ENCODE results near the gene PKDCC.
"Not testable (repeated sequence)": the region's sequence is repeated elsewhere in the genome, so short reads cannot be mapped to it uniquely, and the experiment has no call there.

Gene PKDCC

GRCh38 chr2:42032224-42032620 lies 15.6 kb upstream of the PKDCC start:
- Histone ChIP-seq H3K36me3 (ENCODE audit: control insufficient read depth, insufficient read depth, low read length) (no peaks in the 10 kb centered on the region), H3K79me2 (ENCODE audit: control insufficient read depth, insufficient read depth, low read length) (no peaks in the 10 kb centered on the region), H4K5ac (ENCODE audit: low read length) (no peak overlapping the region), H3K79me1 (ENCODE audit: low read length) (no peaks in the 10 kb centered on the region), H3K56ac (ENCODE audit: low read length) (no peak overlapping the region), H3K4ac (ENCODE audit: low read depth, low read length) (no peak overlapping the region), H2BK120ac (ENCODE audit: low read depth, low read length) (no peak overlapping the region), H3K4me2 (ENCODE audit: low read length) (no peak overlapping the region), H3K4me1 (ENCODE audit: control insufficient read depth, low read depth, low read length) (peaks cover 18% of the 10 kb centered on the region), H2BK15ac (replicated peaks; ENCODE audit: low read depth) (no peak overlapping the region), H4K8ac (ENCODE audit: low read depth, low read length) (no peak overlapping the region), H3K27me3 (ENCODE audit: insufficient read depth, low read length, poor library complexity) (no peaks in the 10 kb centered on the region), H2AK5ac (ENCODE audit: low read length) (no peak overlapping the region), H3K18ac (ENCODE audit: low read length) (no peak overlapping the region), H3K23ac (ENCODE audit: low read length) (no peak overlapping the region), H3K9ac (ENCODE audit: low read length) (no peak overlapping the region), H2BK5ac (ENCODE audit: low read length) (no peak overlapping the region), H3K4me3 (ENCODE audit: low read length) (no peak overlapping the region), H3K27ac (ENCODE audit: low read depth, low read length) (no peak overlapping the region)
- no CpG with 5 or more reads among the region's 6 CpGs for WGBS (ENCODE audit: extremely low coverage, insufficient coverage, low lambda C conversion rate)
- DNase-seq = no peak

GRCh38 chr2:42032745-42033144 lies 15.1 kb upstream of the PKDCC start:
- peaks cover 18% of the 10 kb centered on the region for H3K4me1 ChIP-seq (ENCODE audit: control insufficient read depth, low read depth, low read length)
- no peak overlapping the region for H3K4ac ChIP-seq (ENCODE audit: low read depth, low read length)
- H3K18ac ChIP-seq (ENCODE audit: low read length) = no peak overlapping the region
- DNase-seq = no peak
- no peak overlapping the region for H4K8ac ChIP-seq (ENCODE audit: low read depth, low read length)
- no CpG with 5 or more reads among the region's 11 CpGs for WGBS (ENCODE audit: extremely low coverage, insufficient coverage, low lambda C conversion rate)
- no peak overlapping the region for H3K4me3 ChIP-seq (ENCODE audit: low read length)
- no peaks in the 10 kb centered on the region for H3K36me3 ChIP-seq (ENCODE audit: control insufficient read depth, insufficient read depth, low read length)
- no peaks in the 10 kb centered on the region for H3K27me3 ChIP-seq (ENCODE audit: insufficient read depth, low read length, poor library complexity)
- no peak overlapping the region for H3K23ac ChIP-seq (ENCODE audit: low read length)
- H2BK120ac ChIP-seq (ENCODE audit: low read depth, low read length) = no peak overlapping the region
- H3K56ac ChIP-seq (ENCODE audit: low read length) = no peak overlapping the region
- H3K27ac ChIP-seq (ENCODE audit: low read depth, low read length) = no peak overlapping the region
- no peak overlapping the region for H3K9ac ChIP-seq (ENCODE audit: low read length)
- no peak overlapping the region for H2BK5ac ChIP-seq (ENCODE audit: low read length)
- H4K5ac ChIP-seq (ENCODE audit: low read length) = no peak overlapping the region
- H3K4me2 ChIP-seq (ENCODE audit: low read length) = no peak overlapping the region
- peak overlapping the region; percentile 75 for H2AK5ac ChIP-seq (ENCODE audit: low read length)
- no peak overlapping the region for H2BK15ac ChIP-seq (replicated peaks; ENCODE audit: low read depth)
- no peaks in the 10 kb centered on the region for H3K79me1 ChIP-seq (ENCODE audit: low read length)
- H3K79me2 ChIP-seq (ENCODE audit: control insufficient read depth, insufficient read depth, low read length) = no peaks in the 10 kb centered on the region

GRCh38 chr2:42034096-42034495 lies 13.7 kb upstream of the PKDCC start:
- WGBS (ENCODE audit: extremely low coverage, insufficient coverage, low lambda C conversion rate) = no CpG with 5 or more reads among the region's 6 CpGs
- H3K79me1 ChIP-seq (ENCODE audit: low read length); H3K4ac ChIP-seq (ENCODE audit: low read depth, low read length); H3K23ac ChIP-seq (ENCODE audit: low read length); H3K18ac ChIP-seq (ENCODE audit: low read length); H4K8ac ChIP-seq (ENCODE audit: low read depth, low read length); DNase-seq; H3K4me2 ChIP-seq (ENCODE audit: low read length); H2BK5ac ChIP-seq (ENCODE audit: low read length); H3K56ac ChIP-seq (ENCODE audit: low read length); H2AK5ac ChIP-seq (ENCODE audit: low read length); H3K4me3 ChIP-seq (ENCODE audit: low read length); H3K36me3 ChIP-seq (ENCODE audit: control insufficient read depth, insufficient read depth, low read length); H4K5ac ChIP-seq (ENCODE audit: low read length); H3K27me3 ChIP-seq (ENCODE audit: insufficient read depth, low read length, poor library complexity); H2BK15ac ChIP-seq (replicated peaks; ENCODE audit: low read depth); H3K27ac ChIP-seq (ENCODE audit: low read depth, low read length); H3K79me2 ChIP-seq (ENCODE audit: control insufficient read depth, insufficient read depth, low read length); H2BK120ac ChIP-seq (ENCODE audit: low read depth, low read length); H3K9ac ChIP-seq (ENCODE audit: low read length): not testable (repeated sequence)
- H3K4me1 ChIP-seq (ENCODE audit: control insufficient read depth, low read depth, low read length) = peaks cover 14% of the 10 kb centered on the region

- H3K23ac ChIP-seq (ENCODE audit: low read length) = no peak overlapping the region
- H3K36me3 ChIP-seq (ENCODE audit: control insufficient read depth, insufficient read depth, low read length) = no peaks in the 10 kb centered on the region
- no peak overlapping the region for H3K18ac ChIP-seq (ENCODE audit: low read length)
- no peaks in the 10 kb centered on the region for H3K79me1 ChIP-seq (ENCODE audit: low read length)
- H4K8ac ChIP-seq (ENCODE audit: low read depth, low read length) = no peak overlapping the region
- no peak overlapping the region for H3K4me2 ChIP-seq (ENCODE audit: low read length)
- H3K27me3 ChIP-seq (ENCODE audit: insufficient read depth, low read length, poor library complexity) = no peaks in the 10 kb centered on the region
- WGBS (ENCODE audit: extremely low coverage, insufficient coverage, low lambda C conversion rate) = no CpG with 5 or more reads among the region's 5 CpGs
- no peak overlapping the region for H2BK15ac ChIP-seq (replicated peaks; ENCODE audit: low read depth)
- no peak overlapping the region for H3K4me3 ChIP-seq (ENCODE audit: low read length)
- no peak overlapping the region for H3K56ac ChIP-seq (ENCODE audit: low read length)
- no peak overlapping the region for H3K4ac ChIP-seq (ENCODE audit: low read depth, low read length)
- H3K27ac ChIP-seq (ENCODE audit: low read depth, low read length) = no peak overlapping the region
- peak; percentile 51 for DNase-seq
- H2AK5ac ChIP-seq (ENCODE audit: low read length) = no peak overlapping the region
- H2BK5ac ChIP-seq (ENCODE audit: low read length) = no peak overlapping the region
- H2BK120ac ChIP-seq (ENCODE audit: low read depth, low read length) = no peak overlapping the region
- no peak overlapping the region for H3K9ac ChIP-seq (ENCODE audit: low read length)
- H4K5ac ChIP-seq (ENCODE audit: low read length) = no peak overlapping the region
- peaks cover 11% of the 10 kb centered on the region for H3K4me1 ChIP-seq (ENCODE audit: control insufficient read depth, low read depth, low read length)
- H3K79me2 ChIP-seq (ENCODE audit: control insufficient read depth, insufficient read depth, low read length) = no peaks in the 10 kb centered on the region
Observed at GRCh38 chr2:42035241-42035640, 12.6 kb upstream of the PKDCC start.

GRCh38 chr2:42036413-42036812 lies 11.4 kb upstream of the PKDCC start:
- Histone ChIP-seq H3K4me3 (ENCODE audit: low read length) (no peak overlapping the region), H2BK15ac (replicated peaks; ENCODE audit: low read depth) (no peak overlapping the region), H3K27me3 (ENCODE audit: insufficient read depth, low read length, poor library complexity) (no peaks in the 10 kb centered on the region), H3K79me2 (ENCODE audit: control insufficient read depth, insufficient read depth, low read length) (no peaks in the 10 kb centered on the region), H3K56ac (ENCODE audit: low read length) (no peak overlapping the region), H3K27ac (ENCODE audit: low read depth, low read length) (no peak overlapping the region), H2BK5ac (ENCODE audit: low read length) (no peak overlapping the region), H3K18ac (ENCODE audit: low read length) (no peak overlapping the region), H3K4me2 (ENCODE audit: low read length) (no peak overlapping the region), H3K36me3 (ENCODE audit: control insufficient read depth, insufficient read depth, low read length) (no peaks in the 10 kb centered on the region), H3K23ac (ENCODE audit: low read length) (no peak overlapping the region), H2BK120ac (ENCODE audit: low read depth, low read length) (no peak overlapping the region), H3K4ac (ENCODE audit: low read depth, low read length) (no peak overlapping the region), H3K79me1 (ENCODE audit: low read length) (no peaks in the 10 kb centered on the region), H4K8ac (ENCODE audit: low read depth, low read length) (no peak overlapping the region), H3K4me1 (ENCODE audit: control insufficient read depth, low read depth, low read length) (peaks cover 10% of the 10 kb centered on the region), H2AK5ac (ENCODE audit: low read length) (no peak overlapping the region), H4K5ac (ENCODE audit: low read length) (no peak overlapping the region), H3K9ac (ENCODE audit: low read length) (no peak overlapping the region)
- WGBS (ENCODE audit: extremely low coverage, insufficient coverage, low lambda C conversion rate) = no CpG with 5 or more reads among the region's 7 CpGs
- DNase-seq = peak; percentile 69

GRCh38 chr2:42036940-42037339 lies 10.9 kb upstream of the PKDCC start:
- Histone ChIP-seq H3K4me3 (ENCODE audit: low read length) (no peak overlapping the region), H3K36me3 (ENCODE audit: control insufficient read depth, insufficient read depth, low read length) (no peaks in the 10 kb centered on the region), H3K79me1 (ENCODE audit: low read length) (no peaks in the 10 kb centered on the region), H3K27me3 (ENCODE audit: insufficient read depth, low read length, poor library complexity) (no peaks in the 10 kb centered on the region), H3K4me1 (ENCODE audit: control insufficient read depth, low read depth, low read length) (peaks cover 9% of the 10 kb centered on the region), H4K8ac (ENCODE audit: low read depth, low read length) (no peak overlapping the region), H3K23ac (ENCODE audit: low read length) (no peak overlapping the region), H3K4me2 (ENCODE audit: low read length) (no peak overlapping the region), H2BK5ac (ENCODE audit: low read length) (no peak overlapping the region), H2BK120ac (ENCODE audit: low read depth, low read length) (no peak overlapping the region), H3K18ac (ENCODE audit: low read length) (no peak overlapping the region), H2BK15ac (replicated peaks; ENCODE audit: low read depth) (no peak overlapping the region), H3K4ac (ENCODE audit: low read depth, low read length) (no peak overlapping the region), H3K79me2 (ENCODE audit: control insufficient read depth, insufficient read depth, low read length) (no peaks in the 10 kb centered on the region), H3K27ac (ENCODE audit: low read depth, low read length) (no peak overlapping the region), H4K5ac (ENCODE audit: low read length) (no peak overlapping the region), H2AK5ac (ENCODE audit: low read length) (peak overlapping the region; percentile 60), H3K9ac (ENCODE audit: low read length) (no peak overlapping the region), H3K56ac (ENCODE audit: low read length) (no peak overlapping the region)
- no CpG with 5 or more reads among the region's 8 CpGs for WGBS (ENCODE audit: extremely low coverage, insufficient coverage, low lambda C conversion rate)
- no peak for DNase-seq
